HG03039 (cell line): ENCODE data around the gene NAP1L4.
"Not testable (repeated sequence)": the region's sequence is repeated elsewhere in the genome, so short reads cannot be mapped to it uniquely, and the experiment has no call there.

Experiments used
- ATAC-seq: cut with Tn5 transposase; IDR thresholded peaks from one replicate; pipeline ENCODE4 v1.9.1; 2021; ENCODE audit warnings: mild to moderate bottlenecking, moderate library complexity; ENCODE audit not compliant: unreplicated experiment

Gene NAP1L4

GRCh38 chr11:2940147-2940920, 51.8 kb downstream of the NAP1L4 start:
- no peak for ATAC-seq

GRCh38 chr11:2938458-2939418, 53.4 kb downstream of the NAP1L4 start:
- not testable (repeated sequence) for ATAC-seq

- not testable (repeated sequence) for ATAC-seq
Observed at GRCh38 chr11:2937641-2938457, 54.3 kb downstream of the NAP1L4 start.

- ATAC-seq = no peak
Observed at GRCh38 chr11:2934611-2935239, 57.4 kb downstream of the NAP1L4 start.

GRCh38 chr11:2934021-2934550, 58.0 kb downstream of the NAP1L4 start:
- ATAC-seq = no peak

GRCh38 chr11:2933375-2934020, 58.6 kb downstream of the NAP1L4 start:
- ATAC-seq = no peak

DNA sequence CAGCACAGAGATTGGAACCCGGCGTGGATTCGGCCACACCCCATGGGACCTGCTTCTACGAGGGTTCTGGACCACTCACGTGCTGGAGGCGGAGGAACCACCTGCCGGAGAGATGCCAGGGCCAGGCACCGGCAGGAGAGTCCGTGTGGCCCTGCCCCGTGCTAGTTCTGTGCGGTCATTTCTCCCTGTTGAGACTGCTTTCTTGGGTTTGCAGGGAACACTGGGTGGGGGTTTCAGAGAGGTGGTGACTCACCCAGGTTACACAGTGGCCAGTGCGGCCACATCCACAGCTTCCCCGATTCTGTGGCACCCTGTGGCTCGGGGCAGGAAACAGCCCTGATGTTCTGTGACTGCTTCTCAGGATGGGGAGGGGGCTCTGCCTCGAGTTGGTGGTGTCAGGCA, 59.3 kb downstream of the NAP1L4 start:
- no peak for ATAC-seq

DNA sequence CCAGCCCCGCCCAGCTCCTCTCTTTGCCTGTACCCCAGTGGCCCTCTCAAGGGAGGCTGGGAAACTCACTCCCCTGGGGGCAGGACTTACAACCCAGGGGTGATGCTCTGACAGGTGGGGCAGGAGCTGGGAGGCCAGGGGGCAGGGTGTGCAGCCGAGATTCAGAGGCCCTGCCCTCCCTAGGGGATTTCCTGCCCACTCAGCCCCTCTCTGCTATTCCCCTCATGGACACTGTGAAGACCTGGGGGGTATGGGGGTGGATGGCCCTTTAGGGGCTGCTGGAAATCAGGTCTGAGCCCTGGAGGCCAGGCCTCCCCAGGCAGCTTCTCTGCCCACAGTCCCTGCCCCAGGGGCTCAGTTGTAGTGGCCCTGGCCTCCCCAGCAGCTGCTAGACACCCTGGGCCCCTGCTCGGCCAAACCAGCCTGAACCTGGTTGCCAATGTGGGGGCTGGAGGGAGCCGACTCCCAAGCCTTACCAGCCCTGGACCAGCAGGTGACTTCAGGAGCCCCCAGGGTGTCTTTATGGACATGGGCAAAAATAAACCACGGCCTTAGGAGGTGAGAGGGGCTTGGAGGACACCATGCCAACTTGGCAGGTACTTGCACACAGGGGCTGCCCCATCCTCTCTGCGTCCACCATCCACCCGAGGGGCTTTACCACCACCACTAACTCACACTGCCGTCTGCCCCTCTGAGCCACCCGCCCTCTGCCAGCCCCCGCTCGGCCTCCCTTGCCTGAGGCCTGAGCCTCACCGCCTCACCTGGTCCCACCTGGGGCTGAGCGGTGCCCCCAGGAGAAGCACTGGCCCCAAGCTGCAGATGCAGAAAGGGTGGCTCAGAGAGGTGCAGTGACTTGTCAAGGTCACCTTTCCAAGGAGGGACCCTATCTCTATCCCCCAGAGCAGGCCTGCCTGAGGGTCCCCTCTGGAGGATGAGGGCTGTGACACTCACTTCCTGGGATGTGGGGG, 60.1 kb downstream of the NAP1L4 start:
- ATAC-seq = no peak

GRCh38 chr11:2931420-2931746, 60.7 kb downstream of the NAP1L4 start:
- ATAC-seq = no peak

- ATAC-seq = no peak
Observed at GRCh38 chr11:2930704-2931419, 61.3 kb downstream of the NAP1L4 start.

GRCh38 chr11:2929950-2930703, 62.0 kb downstream of the NAP1L4 start:
- ATAC-seq = no peak

GRCh38 chr11:2929531-2929949, 62.6 kb downstream of the NAP1L4 start:
- ATAC-seq = no peak

DNA sequence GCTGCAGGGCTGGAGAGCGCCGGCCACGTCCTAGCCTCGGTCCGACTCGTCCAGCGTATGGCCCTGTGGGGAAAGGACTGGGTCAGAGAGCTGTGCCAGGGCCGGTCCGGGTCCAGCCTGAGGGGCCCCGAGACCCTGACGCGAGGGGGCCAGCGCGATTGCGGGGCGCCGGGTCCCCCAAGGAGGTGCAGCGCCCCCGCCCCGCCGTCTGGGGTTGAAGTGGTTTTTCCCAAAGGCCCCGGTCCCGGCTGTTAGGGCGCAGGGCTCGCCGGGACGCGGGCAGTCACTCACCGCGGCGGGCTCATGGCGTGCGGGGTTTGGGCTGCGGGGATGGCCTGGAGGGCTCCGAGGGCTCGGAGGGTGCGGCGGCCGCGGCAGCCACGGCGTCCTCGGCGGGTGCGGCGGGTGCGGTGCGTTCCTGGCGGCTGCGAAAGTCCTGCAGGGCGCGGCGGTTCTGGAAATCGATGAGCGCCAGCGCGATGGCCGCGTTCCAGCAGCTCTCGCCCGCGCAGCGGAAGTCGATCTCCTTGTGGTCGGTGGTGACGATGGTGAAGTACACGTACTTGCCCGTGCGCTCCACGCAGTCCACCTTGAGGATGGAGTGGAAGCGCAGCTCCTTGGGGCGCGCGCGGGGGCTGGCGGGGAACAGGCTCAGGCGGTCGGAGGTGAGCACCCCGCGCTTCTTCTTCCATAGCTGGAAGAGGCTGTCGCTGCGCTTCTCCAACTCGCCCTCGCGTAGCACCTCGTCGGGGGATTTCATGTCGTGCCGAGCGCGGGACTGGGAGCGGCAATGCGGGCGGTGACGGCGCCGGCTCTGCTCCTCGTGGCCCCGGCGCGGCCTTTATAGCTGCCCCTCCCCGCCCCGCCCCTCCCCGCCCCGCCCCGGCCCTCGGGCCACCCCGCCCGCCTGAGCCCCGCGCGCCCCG, 63.3 kb downstream of the NAP1L4 start, which contains the start of gene PHLDA2:
TSS of gene PHLDA2 (minus strand) at position 816 of the 926 bp plus-strand sequence. CDS start at position 760, 56 bp downstream.
- no peak for ATAC-seq

DNA sequence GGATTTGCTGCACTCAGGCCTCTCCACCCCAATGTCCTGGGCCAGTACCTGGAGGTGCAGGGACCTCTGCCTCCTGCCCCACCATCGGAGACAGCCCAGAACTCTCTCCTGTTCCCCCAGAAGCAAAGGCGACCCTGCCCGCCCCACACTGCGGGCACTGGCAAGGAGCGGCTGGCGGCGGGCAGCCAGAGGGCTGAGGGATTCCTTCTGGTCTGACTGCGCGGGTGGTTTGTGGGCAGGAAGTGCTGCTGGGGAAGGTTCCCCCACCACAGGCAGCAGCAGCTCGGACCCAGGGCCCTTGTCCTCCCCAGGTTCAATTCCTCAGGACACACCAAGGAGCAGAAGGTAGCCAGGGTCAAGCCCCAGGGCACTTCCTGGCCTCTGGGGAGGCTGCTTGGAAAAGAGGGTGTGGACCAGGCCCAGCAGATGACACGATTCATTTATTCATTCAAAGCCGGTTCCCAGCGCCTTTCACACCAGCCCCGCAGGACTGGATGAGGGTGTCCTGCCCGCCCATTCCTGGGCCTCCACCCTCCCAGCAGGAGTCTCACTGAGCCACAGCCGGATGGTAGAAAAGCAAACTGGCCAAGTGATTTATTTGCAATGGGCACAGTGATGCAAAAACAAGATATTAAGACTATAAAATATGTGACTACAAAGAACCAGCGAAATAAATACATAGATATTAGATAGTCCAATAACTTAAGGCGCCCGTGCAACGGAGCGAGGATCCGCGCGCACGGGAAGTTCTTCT, 64.1 kb downstream of the NAP1L4 start:
- no peak for ATAC-seq

DNA sequence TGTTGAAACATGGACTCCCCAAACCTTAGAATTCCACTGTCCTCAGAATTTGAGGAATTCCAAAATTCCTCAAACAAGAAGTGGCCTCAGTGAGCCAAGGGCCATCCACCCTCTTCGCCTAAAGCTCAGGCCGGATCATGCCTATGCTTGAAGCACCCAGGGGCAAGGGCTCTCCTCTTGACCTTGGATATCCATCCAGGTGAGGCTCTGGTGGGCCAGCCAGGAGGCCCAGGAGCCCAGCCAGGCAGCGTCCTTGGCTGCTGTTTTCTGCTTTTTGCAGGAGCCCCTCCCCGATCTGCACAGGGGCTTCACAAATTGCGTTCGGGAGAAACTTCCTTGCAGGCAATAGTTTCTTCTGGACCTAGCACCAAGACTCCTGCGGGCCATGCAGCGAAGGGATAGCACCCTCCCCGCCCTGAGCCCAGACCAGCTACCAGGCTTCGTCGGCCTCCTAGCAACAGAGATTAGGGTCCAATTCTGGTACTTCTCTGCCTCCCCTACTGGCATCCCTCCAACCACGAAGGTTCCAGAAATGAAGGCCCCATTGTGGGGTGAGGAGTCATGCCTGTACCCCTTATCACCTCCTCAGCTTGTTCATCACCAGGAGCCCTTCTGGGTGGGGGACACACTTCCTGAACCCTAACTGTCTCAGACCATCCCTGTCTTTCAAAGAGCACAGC, 64.9 kb downstream of the NAP1L4 start:
- no peak for ATAC-seq
